Measurements from ENCODE around the gene COL3A1. TPM values are rescaled to one million over a fixed set of nuclear protein-coding genes. Genes with fewer than 3 reads are reported as not detected.

Gene COL3A1
- total RNA-seq, 2 donors from 2014 or later: not detected

GRCh38 chr2:189050165-189050712 is 76.1 kb downstream of the COL3A1 start:
- H3K27ac Mint-ChIP-seq: no peak overlapping the region
- peaks cover 4% of the 10 kb centered on the region for H3K9me3 Mint-ChIP-seq
- H3K36me3 Mint-ChIP-seq: no peaks in the 10 kb centered on the region
- DNase-seq (ENCODE audit: low spot score) (no peak), ATAC-seq (no peak)
- no peak overlapping the region for H3K4me3 Mint-ChIP-seq
- no peaks in the 10 kb centered on the region for H3K4me1 Mint-ChIP-seq (ENCODE audit: low read depth in 2 of 2)
- H3K27me3 Mint-ChIP-seq: no peaks in the 10 kb centered on the region

GRCh38 chr2:189056200-189057106 is 82.3 kb downstream of the COL3A1 start:
- DNase-seq (ENCODE audit: low spot score) (no peak), ATAC-seq (no peak)
- Mint-ChIP-seq H3K27ac (no peak overlapping the region), H3K36me3 (no peaks in the 10 kb centered on the region), H3K4me3 (no peak overlapping the region), H3K27me3 (no peaks in the 10 kb centered on the region), H3K4me1 (ENCODE audit: low read depth in 2 of 2) (no peaks in the 10 kb centered on the region), H3K9me3 (peaks cover 4% of the 10 kb centered on the region)

- ATAC-seq: no peak
Measured at GRCh38 chr2:189057316-189057715, 83.1 kb downstream of the COL3A1 start.

GRCh38 chr2:189060096-189060642 is 86.0 kb downstream of the COL3A1 start:
- ATAC-seq: no peak
- Mint-ChIP-seq H3K4me1 (ENCODE audit: low read depth in 2 of 2) (no peaks in the 10 kb centered on the region), H3K36me3 (no peaks in the 10 kb centered on the region), H3K9me3 (peaks cover 4% of the 10 kb centered on the region), H3K27me3 (no peaks in the 10 kb centered on the region), H3K27ac (no peak overlapping the region), H3K4me3 (no peak overlapping the region)
- no peak for DNase-seq (ENCODE audit: low spot score)

More at GRCh38 chr2:189057316-189057715, 83.1 kb downstream of the COL3A1 start:
- H3K4me1 Mint-ChIP-seq (ENCODE audit: low read depth in 2 of 2): no peaks in the 10 kb centered on the region
- peaks cover 4% of the 10 kb centered on the region for H3K9me3 Mint-ChIP-seq
- H3K27me3 Mint-ChIP-seq: no peaks in the 10 kb centered on the region
- no peak overlapping the region for H3K4me3 Mint-ChIP-seq
- no peak overlapping the region for H3K27ac Mint-ChIP-seq
- H3K36me3 Mint-ChIP-seq: no peaks in the 10 kb centered on the region
- DNase-seq (ENCODE audit: low spot score): no peak

Other genes starting within 250 kb of the COL3A1 start
- under 1 TPM; 0.14 to 0.53 TPM for gene COL5A2, start 205.4 kb downstream of the COL3A1 start, total RNA-seq

All from natural killer cell treated with Interleukin-12 subunit alpha and Interleukin-12 subunit beta and Interleukin-15 and Interleukin-18, amount 100 ng/mL, for 72 hours (primary cell).